ENCODE measurements around the gene GRID1.

Gene GRID1

GRCh38 chr10:86210416-86210815 lies 156.2 kb downstream of the GRID1 start:
- DNase-seq (ENCODE audit: insufficient read length, low spot score) (no peak), FAIRE-seq (no peak)
- TF ChIP-seq CTCF (IDR thresholded peaks at IDR 0.05; ENCODE audit: insufficient read depth, missing control alignments) = no peak

- TF ChIP-seq CTCF (IDR thresholded peaks at IDR 0.05; ENCODE audit: insufficient read depth, missing control alignments) = no peak
- DNase-seq (ENCODE audit: insufficient read length, low spot score) = no peak
- FAIRE-seq = no peak
Measured at GRCh38 chr10:86209726-86210125, 156.9 kb downstream of the GRID1 start.

- FAIRE-seq (no peak), DNase-seq (ENCODE audit: insufficient read length, low spot score) (no peak)
- no peak for TF ChIP-seq CTCF (IDR thresholded peaks at IDR 0.05; ENCODE audit: insufficient read depth, missing control alignments)
Measured at GRCh38 chr10:86207226-86207625, 159.4 kb downstream of the GRID1 start.

- no peak for FAIRE-seq
- no peak for DNase-seq (ENCODE audit: insufficient read length, low spot score)
- TF ChIP-seq CTCF (IDR thresholded peaks at IDR 0.05; ENCODE audit: insufficient read depth, missing control alignments) = no peak
Measured at GRCh38 chr10:86206240-86206579, 160.4 kb downstream of the GRID1 start.

- DNase-seq (ENCODE audit: insufficient read length, low spot score) (no peak), FAIRE-seq (no peak)
- TF ChIP-seq CTCF (IDR thresholded peaks at IDR 0.05; ENCODE audit: insufficient read depth, missing control alignments) = no peak
Measured at GRCh38 chr10:86205306-86206239, 161.0 kb downstream of the GRID1 start.

- FAIRE-seq = no peak
- TF ChIP-seq CTCF (IDR thresholded peaks at IDR 0.05; ENCODE audit: insufficient read depth, missing control alignments) = no peak
- DNase-seq (ENCODE audit: insufficient read length, low spot score) = no peak
Measured at GRCh38 chr10:86204421-86205305, 161.9 kb downstream of the GRID1 start.
